ENCODE measurements around the gene EMC1. TPM values are rescaled to one million over a fixed set of nuclear protein-coding genes. Genes with fewer than 3 reads are reported as not detected.
"Not testable (repeated sequence)": the region's sequence is repeated elsewhere in the genome, so short reads cannot be mapped to it uniquely, and the experiment has no call there.

EMC1 gene
- total and polyA plus RNA-seq, 2 experiments from 2014 or later, result 25.0 to 37.0 TPM

DNA sequence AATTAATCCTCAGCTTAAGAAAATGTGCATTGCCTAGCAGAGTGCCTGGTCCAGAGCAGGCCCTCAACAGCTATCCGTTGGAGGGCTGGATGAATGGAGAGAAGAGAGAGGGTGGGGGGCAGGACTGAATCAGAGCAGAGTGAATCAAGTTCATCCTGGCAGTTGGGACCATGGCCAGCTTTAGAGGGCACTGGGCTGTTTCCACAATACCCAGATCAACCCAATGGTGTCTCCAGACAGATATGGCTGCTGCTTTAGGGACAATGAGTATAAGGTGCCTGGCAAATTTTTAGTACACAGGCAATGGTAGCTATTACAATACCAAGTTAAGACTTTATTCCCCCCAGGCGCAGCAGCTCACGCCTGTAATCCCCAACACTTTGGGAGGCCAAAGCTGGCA lies 17.1 kb downstream of the EMC1 start:
- DNase-seq (ENCODE audit: low read depth in 1 of 2, low spot score in 1 of 2), result no peak
- Histone ChIP-seq H3K9me3 (ENCODE audit: low read depth) (no peaks in the 10 kb centered on the region), H3K27me3 (no peaks in the 10 kb centered on the region), H3K27ac (no peak overlapping the region), H3K4me3 (no peak overlapping the region), H3K36me3 (peaks cover 68% of the 10 kb centered on the region), H3K4me1 (ENCODE audit: low read depth) (no peaks in the 10 kb centered on the region)
- TF ChIP-seq, protein P1, sequence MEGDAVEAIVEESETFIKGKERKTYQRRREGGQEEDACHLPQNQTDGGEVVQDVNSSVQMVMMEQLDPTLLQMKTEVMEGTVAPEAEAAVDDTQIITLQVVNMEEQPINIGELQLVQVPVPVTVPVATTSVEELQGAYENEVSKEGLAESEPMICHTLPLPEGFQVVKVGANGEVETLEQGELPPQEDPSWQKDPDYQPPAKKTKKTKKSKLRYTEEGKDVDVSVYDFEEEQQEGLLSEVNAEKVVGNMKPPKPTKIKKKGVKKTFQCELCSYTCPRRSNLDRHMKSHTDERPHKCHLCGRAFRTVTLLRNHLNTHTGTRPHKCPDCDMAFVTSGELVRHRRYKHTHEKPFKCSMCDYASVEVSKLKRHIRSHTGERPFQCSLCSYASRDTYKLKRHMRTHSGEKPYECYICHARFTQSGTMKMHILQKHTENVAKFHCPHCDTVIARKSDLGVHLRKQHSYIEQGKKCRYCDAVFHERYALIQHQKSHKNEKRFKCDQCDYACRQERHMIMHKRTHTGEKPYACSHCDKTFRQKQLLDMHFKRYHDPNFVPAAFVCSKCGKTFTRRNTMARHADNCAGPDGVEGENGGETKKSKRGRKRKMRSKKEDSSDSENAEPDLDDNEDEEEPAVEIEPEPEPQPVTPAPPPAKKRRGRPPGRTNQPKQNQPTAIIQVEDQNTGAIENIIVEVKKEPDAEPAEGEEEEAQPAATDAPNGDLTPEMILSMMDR (IDR thresholded peaks at IDR 0.05; ENCODE audit: low read depth, low read length), result no peak

DNA sequence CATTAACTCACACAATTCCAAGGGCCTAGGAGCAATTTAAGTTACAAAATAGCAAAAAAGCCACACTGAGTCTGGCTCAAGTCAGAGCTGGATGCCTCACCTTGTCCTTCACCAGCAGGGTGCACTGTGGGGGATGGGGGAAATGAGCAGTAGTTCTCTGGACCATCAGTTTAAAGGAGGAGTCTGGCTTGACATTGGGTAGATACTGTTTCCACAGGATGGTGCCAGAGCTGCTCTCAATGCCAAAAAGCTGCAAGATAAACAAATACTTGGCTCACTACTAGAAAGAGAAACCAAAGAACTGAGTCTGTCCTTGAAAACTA lies 18.8 kb downstream of the EMC1 start:
- peak in 1 of 2 donors; percentile 38 for DNase-seq (ENCODE audit: low read depth in 1 of 2, low spot score in 1 of 2)
- Histone ChIP-seq H3K4me3 (no peak overlapping the region), H3K9me3 (ENCODE audit: low read depth) (no peaks in the 10 kb centered on the region), H3K27me3 (no peaks in the 10 kb centered on the region), H3K27ac (no peak overlapping the region), H3K36me3 (peaks cover 56% of the 10 kb centered on the region), H3K4me1 (ENCODE audit: low read depth) (no peaks in the 10 kb centered on the region)
- TF ChIP-seq, protein P1 (IDR thresholded peaks at IDR 0.05; ENCODE audit: low read depth, low read length), result peak; percentile 3

DNA sequence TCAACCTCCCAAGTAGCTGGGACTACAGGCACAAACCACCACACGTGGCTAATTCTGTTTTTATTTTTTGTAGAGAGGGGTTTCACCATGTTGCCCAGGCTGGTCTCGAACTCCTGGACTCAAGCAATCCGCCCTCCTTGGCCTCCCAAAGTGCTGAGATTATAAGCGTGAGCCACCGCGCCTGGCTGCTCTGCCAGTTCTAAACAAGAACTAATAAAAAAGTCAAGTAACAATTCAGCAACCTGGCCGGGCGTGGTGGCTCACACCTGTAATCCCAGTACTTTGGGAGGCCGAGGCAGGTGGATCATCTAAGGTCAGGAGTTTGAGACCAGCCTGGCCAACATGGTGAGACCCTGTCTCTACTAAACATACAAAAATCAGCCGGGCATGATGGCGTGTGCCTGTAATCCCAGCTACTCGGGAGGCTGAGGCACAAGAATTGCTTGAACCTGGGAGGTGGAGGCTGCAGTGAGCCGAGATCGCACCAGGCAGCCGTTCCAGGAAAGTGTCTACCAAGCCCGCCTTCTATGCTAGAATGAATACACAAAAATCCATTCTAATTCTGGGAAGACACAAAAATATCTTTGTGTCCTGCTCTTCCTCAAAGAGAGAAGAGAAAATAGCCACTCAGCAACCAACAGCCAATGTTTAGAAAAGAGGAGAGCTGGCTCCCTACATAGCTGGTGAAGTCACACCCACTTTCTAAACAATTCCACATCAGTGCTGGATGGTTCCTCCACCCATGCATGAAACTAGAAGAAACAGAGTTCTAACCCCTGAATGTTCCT lies 19.4 kb downstream of the EMC1 start:
- not testable (repeated sequence) for DNase-seq (ENCODE audit: low read depth in 1 of 2, low spot score in 1 of 2); H3K27ac ChIP-seq; H3K27me3 ChIP-seq; H3K4me1 ChIP-seq (ENCODE audit: low read depth); H3K9me3 ChIP-seq (ENCODE audit: low read depth); H3K4me3 ChIP-seq
- peaks cover 55% of the 10 kb centered on the region for H3K36me3 ChIP-seq

DNA sequence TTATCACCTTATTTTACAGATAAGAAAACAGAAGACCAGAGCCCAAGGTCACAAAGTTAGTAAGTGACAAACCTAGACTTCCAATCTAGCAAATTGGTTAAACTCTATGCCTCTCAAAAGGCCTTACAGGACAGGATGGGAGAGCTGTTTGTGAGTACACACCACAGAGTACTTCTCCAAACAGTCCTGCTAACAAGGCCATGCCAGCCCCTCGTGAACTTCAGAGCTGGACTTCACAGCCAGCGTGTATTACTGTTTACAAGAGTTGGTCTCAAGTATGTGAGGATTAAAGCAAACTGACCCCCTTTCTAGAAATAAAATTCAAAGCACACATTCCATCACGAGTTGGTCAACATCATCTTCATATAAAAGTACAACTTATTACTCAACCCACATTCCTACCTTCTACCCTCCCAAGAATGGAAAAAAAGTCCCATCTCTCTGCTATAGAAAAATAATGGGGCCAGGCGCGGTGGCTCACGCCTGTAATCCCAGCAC lies 21.4 kb downstream of the EMC1 start:
- Histone ChIP-seq H3K27me3 (no peaks in the 10 kb centered on the region), H3K27ac (no peak overlapping the region), H3K4me3 (no peak overlapping the region), H3K4me1 (ENCODE audit: low read depth) (no peaks in the 10 kb centered on the region), H3K9me3 (ENCODE audit: low read depth) (no peaks in the 10 kb centered on the region), H3K36me3 (peaks cover 64% of the 10 kb centered on the region)
- no peak for DNase-seq (ENCODE audit: low read depth in 1 of 2, low spot score in 1 of 2)
- TF ChIP-seq, protein P1 (IDR thresholded peaks at IDR 0.05; ENCODE audit: low read depth, low read length), result no peak

DNA sequence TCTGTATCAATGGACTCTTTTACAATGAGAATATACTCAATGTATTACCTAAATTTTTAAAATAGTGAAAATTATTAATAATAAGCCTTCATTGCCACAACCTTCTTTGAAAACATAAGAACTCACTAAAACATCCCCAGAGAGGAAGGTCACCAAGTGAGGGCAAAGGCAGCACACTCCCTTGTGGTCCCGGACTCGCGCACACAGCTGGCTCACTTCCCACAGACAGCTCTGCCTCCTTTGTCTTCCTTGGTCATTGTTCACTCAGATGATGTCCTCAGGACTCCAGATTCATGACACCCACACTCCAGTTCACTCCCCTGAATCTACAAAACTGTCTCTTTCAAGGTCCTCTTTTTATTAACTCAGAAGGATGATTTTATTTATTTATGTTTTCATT lies 22.1 kb downstream of the EMC1 start:
- no peaks in the 10 kb centered on the region for H3K4me1 ChIP-seq (ENCODE audit: low read depth)
- TF ChIP-seq, protein P1 (IDR thresholded peaks at IDR 0.05; ENCODE audit: low read depth, low read length), result no peak
- H3K27me3 ChIP-seq, result no peaks in the 10 kb centered on the region
- H3K9me3 ChIP-seq (ENCODE audit: low read depth), result no peaks in the 10 kb centered on the region
- peaks cover 66% of the 10 kb centered on the region for H3K36me3 ChIP-seq
- H3K4me3 ChIP-seq, result no peak overlapping the region
- no peak overlapping the region for H3K27ac ChIP-seq
- DNase-seq (ENCODE audit: low read depth in 1 of 2, low spot score in 1 of 2), result no peak

DNA sequence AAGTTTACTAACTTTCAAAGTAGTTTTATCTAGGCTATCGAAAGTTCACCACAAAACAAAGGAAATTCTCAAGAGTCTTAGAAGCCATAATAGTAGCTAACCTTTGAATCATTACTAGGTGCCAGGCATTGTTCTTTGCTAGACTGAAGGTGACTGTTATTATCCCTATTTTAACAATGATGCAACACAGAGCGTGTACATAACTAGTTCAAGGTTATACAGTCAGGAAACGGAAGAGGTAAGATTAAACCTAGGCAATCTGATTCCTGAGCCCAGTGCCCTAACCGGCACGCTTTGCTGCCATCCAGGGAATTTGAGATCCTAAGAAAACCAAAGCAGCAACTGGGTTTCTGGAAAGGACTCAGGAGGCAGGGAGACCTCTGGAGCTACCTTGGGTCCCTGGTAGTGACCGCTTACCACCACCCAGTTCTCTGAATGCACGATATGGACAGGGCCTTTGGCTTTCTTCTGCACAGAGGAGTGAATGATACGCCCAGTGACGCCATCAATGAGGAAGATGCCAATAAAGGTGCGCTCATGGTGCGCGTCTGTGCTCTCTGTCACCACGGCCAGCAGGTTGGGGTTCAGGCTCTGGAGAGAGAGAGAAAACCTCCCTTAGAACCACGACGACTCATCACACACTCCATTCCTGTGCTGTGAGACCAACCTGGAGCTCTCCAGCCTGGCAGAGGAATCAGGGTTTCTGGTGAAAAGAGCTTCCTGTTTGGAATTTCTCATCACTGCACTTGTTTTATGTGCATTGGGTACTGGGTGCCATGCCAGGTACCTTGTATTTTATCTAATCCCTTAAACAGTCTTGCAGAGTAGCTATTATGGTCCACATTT lies 28.1 kb downstream of the EMC1 start:
- Histone ChIP-seq H3K9me3 (ENCODE audit: low read depth) (no peaks in the 10 kb centered on the region), H3K27ac (no peak overlapping the region), H3K36me3 (peaks cover 55% of the 10 kb centered on the region), H3K4me3 (no peak overlapping the region), H3K4me1 (ENCODE audit: low read depth) (no peaks in the 10 kb centered on the region), H3K27me3 (no peaks in the 10 kb centered on the region)
- TF ChIP-seq, protein P1 (IDR thresholded peaks at IDR 0.05; ENCODE audit: low read depth, low read length), result no peak
- no peak for DNase-seq (ENCODE audit: low read depth in 1 of 2, low spot score in 1 of 2)
